GM12878 (cell line): ENCODE measurements around the gene SLC45A1. TPM values are rescaled to one million over a fixed set of nuclear protein-coding genes. Genes with fewer than 3 reads are reported as not detected.

Source experiments
- ATAC-seq: fragments of 200-7000 bp; cut with Tn5 transposase; 3 replicates; pipeline ENCODE4 v1.9.1; 2020; ENCODE audit warnings: mild to moderate bottlenecking, moderate library complexity
- BruUV-seq: library from RNA; stranded (reverse); fragments of 400-500 nt; replicated peaks from 2 replicates; lab custom pipeline; 2021; lab: Mats Ljungman, UMichigan
- CTCF ChIA-PET: fragments of 300-600 bp; sonication (Branson Sonifier 250); formaldehyde crosslinking; extraction: SDS; loops from one replicate; lab custom pipeline; 2021; ENCODE audit warnings: inconsistent platforms; lab: Yijun Ruan, JAX
- POLR2A ChIA-PET: fragments of 350-600 bp; formaldehyde crosslinking; extraction: SDS; loops from one replicate; lab custom pipeline; 2021; ENCODE audit warnings: inconsistent platforms; lab: Charles Lee
- RAD21 ChIA-PET: fragments of 300-600 bp; sonication (Branson Sonifier 250); formaldehyde crosslinking; loops from one replicate; lab custom pipeline; 2023; ENCODE audit warnings: antibody characterized with exemption; ENCODE audit not compliant: unreplicated experiment; lab: Charles Lee
- SMC1A ChIA-PET: fragments of 300-600 bp; sonication (Branson Sonifier 250); formaldehyde crosslinking; loops from one replicate; lab custom pipeline; 2023; ENCODE audit not compliant: unreplicated experiment, uncharacterized antibody; lab: Charles Lee
- DNase-seq: peaks from one replicate; pipeline ENCODE4 v3.0.0-alpha.2; 2011; ENCODE audit warnings: low read depth, low spot score
- FAIRE-seq: peaks from 3 replicates; lab custom pipeline; 2011; peaks lifted over from hg19 to GRCh38; lab: Jason Lieb, UNC
- H2AFZ ChIP-seq: 2 replicates; pipeline ENCODE4 v1.6.0; 2011; ENCODE audit warnings: low read depth, low read length, control low read depth; ENCODE audit not compliant: control insufficient read depth
- H3K27ac ChIP-seq: 2 replicates; pipeline ENCODE4 v1.5.1; 2011; ENCODE audit warnings: control low read depth; ENCODE audit not compliant: control insufficient read depth, insufficient read depth
- H3K27me3 ChIP-seq, 2 experiments: replicated peaks in 1 of 2; 2 replicates each; pipeline versions ENCODE4 v1.6.0 to v1.6.1; 2011; ENCODE audit warnings: low read length in 1 of 2; ENCODE audit not compliant: control insufficient read depth in 2 of 2, insufficient read depth in 2 of 2
- H3K36me3 ChIP-seq, 2 experiments: 2 replicates each; pipeline ENCODE4 v1.5.1; 2011; ENCODE audit warnings: low read length in 1 of 2; ENCODE audit not compliant: control insufficient read depth in 2 of 2, insufficient read depth in 2 of 2
- H3K4me1 ChIP-seq: 2 replicates; pipeline ENCODE4 v1.6.1; 2011; ENCODE audit warnings: mild to moderate bottlenecking, low read length, moderate library complexity, mixed read lengths; ENCODE audit not compliant: control insufficient read depth, insufficient read depth
- H3K4me2 ChIP-seq: 2 replicates; pipeline ENCODE4 v1.6.0; 2011; ENCODE audit warnings: control low read depth; ENCODE audit not compliant: control insufficient read depth, insufficient read depth
- H3K4me3 ChIP-seq: fragments of 200-600 bp; sonication (generic); 2 replicates; pipeline ENCODE4 v1.5.1; 2016
- H3K79me2 ChIP-seq: 2 replicates; pipeline ENCODE4 v1.6.0; 2011; ENCODE audit warnings: low read length; ENCODE audit not compliant: control insufficient read depth, insufficient read depth
- H3K9ac ChIP-seq: 2 replicates; pipeline ENCODE4 v1.8.0; 2011; ENCODE audit warnings: low read length, control low read depth, mixed read lengths; ENCODE audit not compliant: control insufficient read depth, insufficient read depth
- H3K9me3 ChIP-seq: replicated peaks from 3 replicates; pipeline ENCODE4 v1.5.1; 2011; ENCODE audit warnings: mild to moderate bottlenecking, low read length; ENCODE audit not compliant: control insufficient read depth, insufficient read depth
- H4K20me1 ChIP-seq: 2 replicates; pipeline ENCODE4 v1.6.0; 2011; ENCODE audit not compliant: control insufficient read depth, insufficient read depth
- CBX3 ChIP-seq: fragments of 200-600 bp; sonication (generic); IDR thresholded peaks from 2 replicates; pipeline ENCODE4 v1.6.1; 2016; ENCODE audit warnings: low read depth, borderline replicate concordance
- EED ChIP-seq: sonication (generic); IDR thresholded peaks from 2 replicates; pipeline ENCODE4 v1.6.1; 2016; ENCODE audit warnings: antibody characterized with exemption, low read depth
- GATAD2B ChIP-seq: fragments of 450-650 bp; conservative IDR thresholded peaks from 2 replicates; pipeline ENCODE4 v1.6.1; 2017; ENCODE audit warnings: low read depth, mild to moderate bottlenecking, moderate library complexity
- HDGF ChIP-seq: fragments of 450-650 bp; IDR thresholded peaks from 2 replicates; pipeline ENCODE4 v1.6.1; 2016; ENCODE audit warnings: antibody characterized with exemption
- IRF4 ChIP-seq: IDR thresholded peaks from 2 replicates; pipeline ENCODE4 v1.6.1; 2011; ENCODE audit warnings: low read depth, low read length
- MEF2A ChIP-seq: IDR thresholded peaks from 2 replicates; pipeline ENCODE4 v1.6.1; 2011; ENCODE audit warnings: low read depth, mild to moderate bottlenecking, low read length, moderate library complexity; ENCODE audit not compliant: insufficient read depth
- NKRF ChIP-seq: fragments of 450-650 bp; conservative IDR thresholded peaks from 2 replicates; pipeline ENCODE4 v1.6.1; 2017; ENCODE audit warnings: mild to moderate bottlenecking, moderate library complexity
- POLR2AphosphoS5 ChIP-seq: IDR thresholded peaks from 2 replicates; pipeline ENCODE4 v1.6.1; 2011; ENCODE audit warnings: mild to moderate bottlenecking, low read length, inconsistent platforms
- RAD21 ChIP-seq: IDR thresholded peaks from 2 replicates; pipeline ENCODE4 v1.6.1; 2011; ENCODE audit warnings: mild to moderate bottlenecking, low read depth, low read length, moderate library complexity; ENCODE audit not compliant: insufficient read depth
- SIN3A ChIP-seq: IDR thresholded peaks from 2 replicates; pipeline ENCODE4 v1.6.1; 2012; ENCODE audit warnings: low read depth, low read length, improper control_type of control experiment
- STAT3 ChIP-seq: IDR thresholded peaks from 2 replicates; pipeline ENCODE4 v1.6.1; 2011; ENCODE audit warnings: low read depth, low read length, improper control_type of control experiment
- ZNF217 ChIP-seq: fragments of 450-650 bp; IDR thresholded peaks from 2 replicates; pipeline ENCODE4 v1.6.1; 2017; ENCODE audit warnings: antibody characterized with exemption, mild to moderate bottlenecking
- WGBS: methylation state at CpG from one replicate; pipeline ENCODE4 v1.1.6; 2016; ENCODE audit warnings: low lambda C conversion rate; ENCODE audit not compliant: insufficient replicate concordance, insufficient coverage; ENCODE audit errors: missing lambda C conversion rate; 5-methylcytosine and 5-hydroxymethylcytosine counted together
- in situ Hi-C: fragments of 300-500 bp; cut with MboI; formaldehyde crosslinking; loops from 9 replicates; pipeline ENCODE4 v1.14.3; 2018; ENCODE audit warnings: mixed read lengths
- intact Hi-C: fragments of 100-400 bp; cut with micrococcal nuclease; formaldehyde crosslinking; loops from one replicate; pipeline ENCODE4 v1.14.2; 2022; ENCODE audit not compliant: unreplicated experiment
- polyA plus RNA-seq, 11 experiments: library from polyadenylated mRNA; depleted of rRNA in 4 of 11; unstranded in 6 of 11; stranded (reverse) in 5 of 11; fragments of >200 nt; fragmentation: Nextera tagmentation in 4 of 11; fragmentation: Illumina TruSeq in 1 of 11; extraction: Ambion mirVana in 4 of 11; extraction: Trizol in 1 of 11; gene quantifications; 1 replicate in 1 of 11; 2 replicates in 10 of 11; pipeline versions ENCODE4 v1.2.1 to v1.2.3, GENCODE V29; 2011 to 2016; ENCODE audit warnings: inconsistent platforms in 2 of 11, missing spikeins in 2 of 11, low read depth in 1 of 11
- total RNA-seq, 4 experiments: library from RNA; depleted of rRNA in 3 of 4; stranded (reverse); fragments of >200 nt in 3 of 4; fragmentation: Illumina TruSeq in 1 of 4; extraction: Trizol in 1 of 4; gene quantifications; 2 replicates each; pipeline versions ENCODE4 v1.2.1 to v1.2.3, GENCODE V29; 2013 to 2021

The SLC45A1 gene
- total and polyA plus RNA-seq, 10 of the 15 experiments (the other 5 are each of a cell fraction or from before 2014, with no cell fraction given), result 0.07 to 0.23 (median 0.13) TPM; not detected in 6

- TF ChIP-seq SIN3A (no peak), POLR2AphosphoS5 (no peak), CBX3 (no peak), GATAD2B (no peak), NKRF (no peak), HDGF (no peak), STAT3 (no peak)
Observed at GRCh38 chr1:8303141-8303540, 14.8 kb upstream of the SLC45A1 start (continued).

- H3K27me3 ChIP-seq, result no peaks in the 10 kb centered on the region
- ChIA-PET RAD21 (no interaction called here), CTCF (no interaction called here), POLR2A (no interaction called here), SMC1A (no interaction called here)
- H4K20me1 ChIP-seq, result no peaks in the 10 kb centered on the region
- no peak overlapping the region for H3K9ac ChIP-seq
- no peaks in the 10 kb centered on the region for H3K36me3 ChIP-seq
- no peak overlapping the region for H3K4me3 ChIP-seq
- FAIRE-seq, result no peak
- intact Hi-C loops, result no loop called here
- in situ Hi-C loops, result no loop called here
- no peak for ATAC-seq
- no peak for TF ChIP-seq EED
- TF ChIP-seq IRF4, result no peak
- TF ChIP-seq MEF2A, result no peak
- no peak for TF ChIP-seq HDGF
- TF ChIP-seq RAD21, result no peak
- no peak for TF ChIP-seq ZNF217
- no peak for DNase-seq
- 53% methylated on average over 4 of the region's 4 CpGs for WGBS
- no peak overlapping the region for H3K27ac ChIP-seq
- no peak overlapping the region for H2AFZ ChIP-seq
- H3K4me1 ChIP-seq, result no peaks in the 10 kb centered on the region
- H3K4me2 ChIP-seq, result no peak overlapping the region
- no peaks in the 10 kb centered on the region for H3K79me2 ChIP-seq
- no TSS peak for BruUV-seq
- no peaks in the 10 kb centered on the region for H3K9me3 ChIP-seq
Observed at GRCh38 chr1:8303876-8304275, 14.0 kb upstream of the SLC45A1 start.
